ENCODE measurements around the gene TSPAN5. TPM values are rescaled to one million over a fixed set of nuclear protein-coding genes. Genes with fewer than 3 reads are reported as not detected.

Gene TSPAN5
- total RNA-seq, 4 donors from 2014 or later: 2.1 to 5.8 (median 3.8) TPM

DNA sequence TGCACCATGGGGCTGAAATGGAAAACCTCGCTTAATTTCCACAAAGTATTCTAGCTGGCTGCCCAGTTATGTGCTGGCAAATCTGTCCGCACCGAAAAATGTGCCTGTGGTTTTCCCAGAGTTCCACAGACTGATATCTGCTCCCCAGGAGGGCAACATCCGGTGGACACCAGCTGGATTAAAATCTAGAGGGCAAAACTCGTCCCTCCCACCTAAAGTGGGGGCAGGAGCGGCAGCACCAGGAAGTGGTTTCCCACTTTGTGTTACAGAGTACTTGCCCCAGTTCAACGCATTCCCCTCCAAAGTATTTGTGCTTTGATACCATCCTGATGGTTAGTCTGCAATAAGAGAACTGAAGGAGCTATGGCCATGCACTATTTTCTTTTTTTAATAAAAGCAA is 187.6 kb downstream of the TSPAN5 start:
- no peak for DNase-seq
- H3K36me3 ChIP-seq: no peaks in the 10 kb centered on the region
- peaks cover 0 to 7% (median 0%) of the 10 kb centered on the region in 4 donors for H3K4me1 ChIP-seq
- no peak overlapping the region for H3K4me3 ChIP-seq
- H3K27ac ChIP-seq: no peak overlapping the region
- no peaks in the 10 kb centered on the region for H3K27me3 ChIP-seq
- no peak for TF ChIP-seq POLR2A (IDR thresholded peaks at IDR 0.05)
- TF ChIP-seq, protein P1, sequence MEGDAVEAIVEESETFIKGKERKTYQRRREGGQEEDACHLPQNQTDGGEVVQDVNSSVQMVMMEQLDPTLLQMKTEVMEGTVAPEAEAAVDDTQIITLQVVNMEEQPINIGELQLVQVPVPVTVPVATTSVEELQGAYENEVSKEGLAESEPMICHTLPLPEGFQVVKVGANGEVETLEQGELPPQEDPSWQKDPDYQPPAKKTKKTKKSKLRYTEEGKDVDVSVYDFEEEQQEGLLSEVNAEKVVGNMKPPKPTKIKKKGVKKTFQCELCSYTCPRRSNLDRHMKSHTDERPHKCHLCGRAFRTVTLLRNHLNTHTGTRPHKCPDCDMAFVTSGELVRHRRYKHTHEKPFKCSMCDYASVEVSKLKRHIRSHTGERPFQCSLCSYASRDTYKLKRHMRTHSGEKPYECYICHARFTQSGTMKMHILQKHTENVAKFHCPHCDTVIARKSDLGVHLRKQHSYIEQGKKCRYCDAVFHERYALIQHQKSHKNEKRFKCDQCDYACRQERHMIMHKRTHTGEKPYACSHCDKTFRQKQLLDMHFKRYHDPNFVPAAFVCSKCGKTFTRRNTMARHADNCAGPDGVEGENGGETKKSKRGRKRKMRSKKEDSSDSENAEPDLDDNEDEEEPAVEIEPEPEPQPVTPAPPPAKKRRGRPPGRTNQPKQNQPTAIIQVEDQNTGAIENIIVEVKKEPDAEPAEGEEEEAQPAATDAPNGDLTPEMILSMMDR (IDR thresholded peaks at IDR 0.05): no peak
- no peaks in the 10 kb centered on the region for H3K9me3 ChIP-seq

DNA sequence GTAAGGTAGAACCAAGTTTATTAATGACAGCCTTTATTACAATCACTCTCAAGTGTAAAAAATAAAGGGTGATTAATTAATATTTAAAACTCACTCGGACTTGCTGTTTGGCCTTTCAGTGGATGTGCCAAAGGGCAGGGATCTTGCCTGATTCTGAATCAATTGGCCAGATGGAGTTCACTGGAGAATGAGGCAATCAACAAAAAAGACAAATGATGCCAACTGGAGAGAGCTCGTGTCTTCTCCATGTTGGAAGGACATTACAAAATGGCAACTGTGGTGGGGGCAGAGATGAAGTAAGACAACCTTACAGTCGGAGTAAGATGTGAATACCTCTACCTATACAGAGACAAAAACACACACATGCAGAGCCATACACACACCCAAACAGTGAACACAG is 188.0 kb downstream of the TSPAN5 start:
- no peak for TF ChIP-seq POLR2A (IDR thresholded peaks at IDR 0.05)
- TF ChIP-seq, protein P1 (IDR thresholded peaks at IDR 0.05): no peak
- DNase-seq: no peak
- Histone ChIP-seq H3K9me3 (no peaks in the 10 kb centered on the region), H3K27ac (no peak overlapping the region), H3K4me1 (peaks cover 0 to 7% (median 0%) of the 10 kb centered on the region in 4 donors), H3K27me3 (no peaks in the 10 kb centered on the region), H3K36me3 (no peaks in the 10 kb centered on the region), H3K4me3 (no peak overlapping the region)

DNA sequence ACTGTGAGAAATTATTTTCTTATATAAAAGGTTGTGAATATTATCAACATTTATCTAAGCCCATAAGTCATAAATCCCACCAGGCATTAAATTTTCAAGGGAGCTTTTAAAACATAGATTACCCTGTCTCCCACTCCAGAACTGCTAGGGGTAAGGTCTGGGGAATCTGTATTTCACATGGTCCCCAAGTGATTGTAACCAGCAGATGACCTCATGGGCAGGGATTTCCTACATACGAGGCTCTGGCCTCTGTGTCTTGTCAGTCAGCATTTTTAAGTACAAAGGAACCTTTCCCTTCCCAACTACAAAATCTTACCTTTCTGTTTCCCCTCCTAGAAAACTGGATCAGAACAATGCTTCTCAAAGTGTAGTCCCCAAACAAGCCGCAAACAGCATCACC is 188.6 kb downstream of the TSPAN5 start:
- H3K4me1 ChIP-seq: peaks cover 0 to 7% (median 0%) of the 10 kb centered on the region in 4 donors
- H3K27me3 ChIP-seq: no peaks in the 10 kb centered on the region
- TF ChIP-seq POLR2A (IDR thresholded peaks at IDR 0.05): no peak
- TF ChIP-seq, protein P1 (IDR thresholded peaks at IDR 0.05): no peak
- H3K27ac ChIP-seq: no peak overlapping the region
- no peak for DNase-seq
- H3K9me3 ChIP-seq: no peaks in the 10 kb centered on the region
- H3K36me3 ChIP-seq: no peaks in the 10 kb centered on the region
- no peak overlapping the region for H3K4me3 ChIP-seq

DNA sequence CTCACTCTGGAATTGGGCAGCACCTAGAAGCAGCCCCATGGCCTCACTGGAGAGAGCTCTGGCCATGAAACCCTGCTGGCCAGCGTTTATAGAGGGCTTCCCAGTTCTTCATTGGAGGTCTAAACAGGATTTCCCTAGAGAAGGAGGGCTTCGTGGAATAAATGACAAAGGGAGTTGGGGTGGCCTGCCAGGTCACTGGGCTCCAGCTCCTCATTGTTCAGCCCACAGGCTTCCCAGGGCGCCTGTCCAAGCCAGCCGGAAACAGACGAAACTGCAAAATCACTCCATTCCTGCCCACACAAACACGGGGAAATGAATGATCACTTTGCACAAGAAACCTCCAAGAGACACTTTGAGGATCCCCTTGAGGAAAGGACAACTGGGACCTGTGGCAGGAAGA is 189.7 kb downstream of the TSPAN5 start:
- DNase-seq: no peak
- TF ChIP-seq, protein P1 (IDR thresholded peaks at IDR 0.05): no peak
- TF ChIP-seq POLR2A (IDR thresholded peaks at IDR 0.05): no peak
- H3K27ac ChIP-seq: no peak overlapping the region

DNA sequence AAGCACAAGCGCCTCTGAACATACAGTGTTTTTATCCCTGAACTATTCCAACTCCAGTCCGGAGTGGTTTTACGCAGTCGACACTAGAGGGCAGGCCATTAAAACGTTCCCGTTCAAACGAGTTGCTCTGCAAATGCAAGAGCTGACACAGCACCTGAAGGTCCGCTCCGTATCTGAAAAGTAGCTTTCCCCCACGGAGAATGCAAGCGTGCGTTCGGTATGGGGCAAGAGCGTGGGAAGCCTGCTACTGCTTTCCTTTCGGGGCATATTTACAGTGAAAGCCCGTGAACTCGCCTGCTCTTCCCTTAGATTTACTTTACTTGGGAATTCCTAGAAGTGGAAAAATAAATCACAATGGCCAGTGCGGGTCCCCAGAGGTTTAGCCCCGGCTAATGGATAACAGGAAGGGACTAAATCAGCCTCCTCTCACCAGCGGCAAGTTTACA is 190.8 kb downstream of the TSPAN5 start:
- Histone ChIP-seq H3K4me3 (peak overlapping the region; percentile 16 to 45 (median 34)), H3K9me3 (no peaks in the 10 kb centered on the region), H3K4me1 (peaks cover 0 to 7% (median 0%) of the 10 kb centered on the region in 4 donors), H3K36me3 (no peaks in the 10 kb centered on the region), H3K27me3 (no peaks in the 10 kb centered on the region), H3K27ac (no peak overlapping the region)
- peak in 2 of 3 donors; percentile 69 to 92 for DNase-seq
- TF ChIP-seq, protein P1 (IDR thresholded peaks at IDR 0.05): peak; percentile 46 to 83 (median 76)
- TF ChIP-seq POLR2A (IDR thresholded peaks at IDR 0.05): no peak

More for the DNA sequence above, 189.7 kb downstream of the TSPAN5 start:
- Histone ChIP-seq H3K27me3 (no peaks in the 10 kb centered on the region), H3K4me3 (no peak overlapping the region), H3K36me3 (no peaks in the 10 kb centered on the region), H3K4me1 (peaks cover 0 to 7% (median 0%) of the 10 kb centered on the region in 4 donors), H3K9me3 (no peaks in the 10 kb centered on the region)
